NCI-H1105 treated with DMSO at 0.1 percent for 48 hours (cell line): Measurements from ENCODE around the gene SERPINB3.
"Not testable (repeated sequence)": the region's sequence is repeated elsewhere in the genome, so short reads cannot be mapped to it uniquely, and the experiment has no call there.

ENCODE experiments used
- DNase-seq: peaks from one replicate; lab custom pipeline; 2025; lab: John Stamatoyannopoulos, UW

The SERPINB3 gene

DNA sequence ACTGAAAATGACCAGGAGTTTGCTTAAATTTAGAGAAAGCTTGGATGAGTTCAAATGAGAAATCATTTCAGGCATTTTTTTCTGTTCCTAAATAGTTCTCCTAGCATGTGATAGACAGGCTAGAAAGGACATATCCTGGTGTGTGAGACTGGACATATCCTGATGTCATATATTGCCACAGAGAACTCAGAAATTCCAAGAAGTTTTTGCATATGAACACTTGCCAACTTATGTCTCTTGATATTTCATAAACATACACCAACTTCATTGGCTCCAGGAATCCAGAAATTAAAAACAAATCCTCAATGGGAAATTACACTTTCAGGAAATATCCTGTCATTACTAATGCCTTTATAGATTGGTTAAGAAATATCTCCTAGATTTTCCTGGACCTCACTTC lies 14.8 kb downstream of the SERPINB3 start:
- no peak for DNase-seq

DNA sequence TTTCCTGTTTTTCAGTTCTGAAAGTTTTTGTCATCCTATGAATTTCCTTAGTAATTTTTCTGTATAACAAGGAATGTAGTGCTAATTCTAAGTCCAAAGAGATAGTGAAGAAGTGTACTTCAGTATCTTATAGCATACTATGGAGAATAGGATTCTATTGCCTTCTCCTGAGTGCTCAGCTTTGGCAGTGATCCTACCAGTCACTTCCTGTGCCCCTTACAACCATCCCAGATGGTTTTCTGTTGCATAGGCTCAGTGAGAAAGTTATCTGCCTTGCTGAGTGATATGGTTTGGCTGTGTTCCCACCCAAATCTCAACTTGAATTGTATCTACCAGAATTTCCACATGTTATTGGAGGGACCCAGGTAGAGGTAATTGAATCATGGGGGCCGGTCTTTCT lies 17.0 kb downstream of the SERPINB3 start:
- not testable (repeated sequence) for DNase-seq

- DNase-seq = not testable (repeated sequence)
Observed at GRCh38 chr18:63644142-63644541, 17.6 kb downstream of the SERPINB3 start, which contains the start of gene SERPINB4. SERPINB4 (minus strand) TSS chr18:63644256; CDS start chr18:63643577, 679 bp downstream.

GRCh38 chr18:63642668-63643356 lies 18.9 kb downstream of the SERPINB3 start:
- not testable (repeated sequence) for DNase-seq

GRCh38 chr18:63641157-63641680 lies 20.5 kb downstream of the SERPINB3 start:
- not testable (repeated sequence) for DNase-seq

- no peak for DNase-seq
Observed at GRCh38 chr18:63637703-63638102, 24.0 kb downstream of the SERPINB3 start.

GRCh38 chr18:63627819-63628218 lies 33.9 kb downstream of the SERPINB3 start:
- no peak for DNase-seq

DNA sequence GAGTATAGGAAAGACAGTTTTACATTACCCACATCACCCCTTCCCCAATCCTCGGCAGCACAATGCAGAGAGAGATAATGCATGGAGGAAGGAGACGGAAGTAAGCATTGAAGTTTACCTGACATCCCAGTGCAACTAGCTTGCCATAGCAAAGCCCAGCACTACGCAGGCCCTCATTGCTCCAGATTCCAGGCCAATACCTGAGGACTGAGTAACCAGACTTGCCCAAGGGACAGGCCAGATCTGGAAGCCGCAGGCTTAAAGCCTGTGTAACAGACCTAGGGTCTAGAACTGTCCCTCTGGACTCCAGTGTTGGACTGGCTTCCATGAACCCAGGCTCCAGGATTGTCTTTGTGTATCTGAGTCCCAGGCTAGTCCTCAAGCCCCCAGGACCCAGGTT lies 35.3 kb downstream of the SERPINB3 start:
- no peak for DNase-seq

- no peak for DNase-seq
Observed at GRCh38 chr18:63624863-63625262, 36.8 kb downstream of the SERPINB3 start.

- DNase-seq = peak; percentile 56
Observed at GRCh38 chr18:63619661-63620060, 42.0 kb downstream of the SERPINB3 start.

DNA sequence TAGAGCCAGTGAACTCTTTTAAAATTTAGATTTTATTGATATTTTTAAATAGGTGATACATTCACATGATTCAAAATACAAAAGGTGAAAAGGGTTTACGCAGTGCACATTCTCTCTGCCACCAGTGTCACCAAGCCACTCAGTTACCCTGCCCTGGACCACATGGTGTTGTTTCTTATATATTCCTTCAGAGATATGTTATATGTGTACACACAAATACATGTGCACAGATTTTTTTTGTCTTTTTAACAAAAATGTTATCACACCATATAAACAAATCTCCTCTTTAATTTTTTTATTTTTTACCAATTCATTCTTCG lies 43.8 kb downstream of the SERPINB3 start:
- no peak for DNase-seq

- peak; percentile 99 for DNase-seq
Observed at GRCh38 chr18:63617049-63617914, 44.4 kb downstream of the SERPINB3 start.

GRCh38 chr18:63613420-63613819 lies 48.3 kb downstream of the SERPINB3 start:
- no peak for DNase-seq

DNA sequence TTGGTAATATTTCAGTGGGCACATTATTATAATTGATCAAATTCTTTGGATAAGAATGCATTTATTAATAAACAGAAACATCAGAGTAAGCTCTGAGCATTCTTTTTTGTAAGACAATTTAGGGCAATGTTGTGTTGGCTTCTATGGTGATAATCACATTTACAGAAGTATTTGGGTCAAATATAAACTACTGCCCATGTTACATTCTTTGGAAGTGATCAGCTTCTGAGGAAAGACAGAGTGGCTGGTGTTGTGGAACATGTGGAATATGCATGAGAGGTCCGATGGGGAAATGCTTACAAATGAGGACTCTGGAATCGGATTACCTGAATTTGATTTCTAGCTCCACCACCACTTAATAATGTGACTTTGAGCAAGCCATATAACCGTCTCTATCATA lies 55.2 kb downstream of the SERPINB3 start:
- no peak for DNase-seq
